GM10847 (cell line): ENCODE results near the gene TCTN1.

Experiments used
- POLR2A ChIP-seq: IDR thresholded peaks from 2 replicates; pipeline ENCODE4 v1.6.1; 2011; ENCODE audit not compliant: insufficient read length; ENCODE audit errors: extremely low read depth

TCTN1 gene

DNA sequence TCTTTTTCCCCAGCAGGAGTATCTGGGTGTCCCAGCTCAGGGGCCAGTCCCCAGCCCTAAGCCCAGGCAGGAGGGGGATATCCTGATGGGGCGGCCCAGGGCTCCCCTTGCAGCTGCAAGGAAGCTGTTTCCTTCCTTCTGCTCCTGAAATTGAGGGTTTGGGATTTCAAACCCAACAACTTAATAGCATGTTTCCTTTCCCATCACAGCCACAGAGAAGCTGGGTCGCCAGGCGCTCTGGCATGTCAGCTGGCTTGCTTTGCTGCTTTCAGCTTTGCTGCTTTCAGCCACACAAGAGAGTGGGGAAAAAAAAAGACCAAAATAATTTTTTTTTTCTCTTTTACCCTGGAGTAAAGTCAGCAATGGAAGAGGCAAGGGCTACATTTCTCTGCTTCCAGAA is 44.9 kb downstream of the TCTN1 start:
- no peak for TF ChIP-seq POLR2A

DNA sequence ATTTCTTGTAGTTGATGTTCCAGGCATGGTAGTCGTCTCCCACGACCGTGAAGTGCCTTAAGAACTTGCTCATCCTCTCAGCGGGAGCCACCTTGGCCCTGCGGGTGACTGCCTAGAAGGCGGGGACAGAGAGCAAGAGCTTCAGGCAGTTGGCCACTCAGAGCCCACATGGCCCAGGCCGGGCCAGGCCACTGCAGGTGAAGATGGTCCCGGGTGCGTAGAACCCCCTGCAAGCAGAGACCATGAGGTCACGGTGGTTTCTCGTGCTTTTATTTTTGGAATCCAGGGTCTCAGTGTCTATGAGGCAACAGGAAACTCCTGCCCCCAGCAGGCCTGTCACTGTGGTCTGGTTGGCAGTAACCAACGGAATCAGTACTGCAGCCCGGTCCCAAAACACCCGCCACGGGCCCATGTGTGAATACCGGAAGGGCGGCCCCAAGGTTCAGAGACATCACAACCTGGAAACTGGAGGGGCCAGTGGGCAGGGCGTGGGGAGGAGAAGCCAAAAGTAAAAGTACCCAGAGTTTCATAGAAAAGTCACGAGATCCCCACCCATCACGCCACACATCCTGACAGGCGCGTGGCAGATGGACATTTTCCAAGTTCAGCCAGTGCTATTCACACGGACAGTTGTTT is 47.5 kb downstream of the TCTN1 start:
- no peak for TF ChIP-seq POLR2A

GRCh38 chr12:110666892-110667291 is 53.0 kb downstream of the TCTN1 start:
- no peak for TF ChIP-seq POLR2A

DNA sequence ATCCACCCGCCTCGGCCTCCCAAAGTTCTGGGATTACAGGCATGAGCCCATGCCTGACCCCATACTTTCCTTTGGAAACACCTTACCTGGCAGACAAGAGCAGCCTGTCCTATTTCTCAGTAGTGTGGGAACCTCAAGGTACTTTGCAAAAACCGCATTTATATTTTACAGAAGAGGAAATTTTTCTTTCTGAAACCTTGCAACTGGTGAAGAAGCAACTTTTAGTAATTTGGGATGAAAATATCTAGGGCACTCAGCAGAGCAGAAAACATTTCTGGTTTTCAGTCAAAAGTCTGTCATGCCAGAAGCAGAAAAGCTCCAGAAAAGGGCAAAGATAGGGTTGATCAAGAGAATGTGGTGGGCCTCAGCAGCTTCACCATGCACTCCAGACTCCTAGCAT is 53.7 kb downstream of the TCTN1 start:
- no peak for TF ChIP-seq POLR2A

DNA sequence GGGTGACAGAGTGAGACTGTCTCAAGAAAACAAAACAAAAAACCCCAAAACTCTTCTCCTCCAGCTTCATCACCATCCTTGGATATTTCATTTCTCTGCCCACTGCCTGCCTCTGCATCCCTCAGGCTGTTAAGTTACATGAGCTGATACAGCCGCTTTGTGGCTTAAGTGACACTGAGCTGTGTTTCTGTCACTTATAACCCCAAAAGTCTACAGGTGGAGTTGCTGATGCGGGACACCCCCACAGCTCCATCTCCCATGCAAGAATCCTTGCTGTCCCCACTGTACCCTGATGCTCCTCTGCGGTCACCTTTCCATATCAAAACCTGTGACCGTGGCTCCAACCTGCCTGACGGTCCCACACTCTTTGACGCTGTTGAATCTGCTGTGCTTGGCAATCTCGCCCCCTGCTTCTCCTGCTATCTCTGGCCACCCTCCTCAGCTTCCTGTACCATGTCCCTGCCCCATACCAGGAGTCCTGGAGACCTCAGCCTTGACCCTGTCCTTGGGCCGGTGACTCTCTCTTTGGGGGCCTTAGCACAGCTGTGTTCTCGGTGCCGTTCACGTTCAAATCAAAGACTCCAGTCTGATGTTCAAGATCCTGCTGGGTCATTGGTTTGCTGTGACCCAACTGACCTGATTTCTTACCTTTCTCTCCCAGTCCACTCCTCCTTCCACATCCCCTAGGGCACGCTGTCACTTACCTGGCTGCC is 54.7 kb downstream of the TCTN1 start:
- peak; percentile 22 for TF ChIP-seq POLR2A

DNA sequence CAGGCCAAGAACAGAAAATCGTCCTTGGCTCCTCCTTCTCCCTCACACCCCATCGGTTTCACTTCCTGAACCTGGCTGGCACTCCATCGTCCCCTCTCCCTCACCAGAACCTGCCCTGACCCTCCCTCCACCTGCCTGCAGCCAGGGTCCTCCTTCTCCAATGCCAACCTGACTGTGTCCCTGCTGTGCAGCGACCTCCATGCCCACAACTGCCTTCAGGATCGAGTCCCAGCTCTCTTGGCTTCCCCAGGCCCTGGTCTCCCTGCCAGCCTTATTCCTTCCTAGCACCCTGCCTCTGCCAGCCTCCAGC is 55.2 kb downstream of the TCTN1 start:
- TF ChIP-seq POLR2A = no peak

GRCh38 chr12:110670161-110670701 is 56.3 kb downstream of the TCTN1 start:
- TF ChIP-seq POLR2A = no peak

- no peak for TF ChIP-seq POLR2A
Measured at GRCh38 chr12:110676171-110676570, 62.2 kb downstream of the TCTN1 start.

DNA sequence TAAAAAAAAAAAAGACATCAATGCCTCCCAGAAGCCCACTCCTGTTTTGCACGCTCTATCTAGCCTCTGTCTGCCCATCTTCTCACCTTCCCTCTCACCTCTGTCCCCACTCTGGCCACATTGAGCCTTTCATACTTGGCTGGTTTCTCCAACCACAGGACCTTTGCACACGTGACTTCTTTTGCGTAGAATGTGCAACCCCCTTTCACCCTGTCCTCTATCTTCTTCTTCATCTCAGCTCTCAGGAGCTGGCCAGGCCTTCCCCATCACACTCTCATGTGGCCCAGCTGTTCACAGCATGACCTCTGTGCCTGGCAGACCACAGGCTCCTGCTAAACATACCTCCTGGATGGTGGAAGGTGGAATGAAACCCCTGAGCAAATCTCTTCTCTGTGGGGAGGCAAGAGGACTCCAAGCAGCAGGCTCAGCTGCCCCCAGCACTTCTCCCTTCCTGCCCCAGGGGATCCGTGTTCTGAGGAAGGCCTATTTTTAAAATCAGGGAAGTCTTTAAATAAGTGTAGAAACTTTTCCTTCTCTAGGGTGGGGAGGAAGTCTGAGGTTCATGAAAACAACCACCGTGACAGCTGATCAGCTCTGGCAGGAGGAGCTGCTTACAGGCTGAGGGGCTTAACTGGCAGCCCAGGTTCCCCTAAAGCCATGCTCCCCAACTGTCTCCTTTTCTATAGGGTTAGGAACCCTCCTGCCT is 63.4 kb downstream of the TCTN1 start:
- no peak for TF ChIP-seq POLR2A

GRCh38 chr12:110677982-110678381 is 64.1 kb downstream of the TCTN1 start:
- TF ChIP-seq POLR2A = no peak

GRCh38 chr12:110679201-110679600 is 65.3 kb downstream of the TCTN1 start:
- no peak for TF ChIP-seq POLR2A

DNA sequence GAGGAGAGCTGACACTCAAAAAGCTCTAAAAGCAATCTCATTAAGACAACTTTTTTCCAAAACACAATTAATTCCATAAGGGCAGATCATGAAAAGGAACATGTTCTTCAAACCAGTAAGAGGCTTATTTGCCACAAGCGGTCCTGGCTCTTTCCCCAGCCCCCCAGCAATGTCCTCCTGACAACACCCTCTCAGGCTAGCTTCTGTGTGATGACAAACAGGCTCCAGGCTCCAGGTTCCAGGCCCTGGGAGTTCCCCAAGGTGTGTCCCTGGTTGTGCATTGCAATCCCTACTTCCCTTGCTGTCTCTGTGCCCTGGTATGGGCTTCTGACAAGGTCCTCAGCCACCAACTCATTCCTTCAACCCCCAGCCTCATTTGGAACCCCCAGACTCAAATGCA is 66.1 kb downstream of the TCTN1 start:
- no peak for TF ChIP-seq POLR2A

DNA sequence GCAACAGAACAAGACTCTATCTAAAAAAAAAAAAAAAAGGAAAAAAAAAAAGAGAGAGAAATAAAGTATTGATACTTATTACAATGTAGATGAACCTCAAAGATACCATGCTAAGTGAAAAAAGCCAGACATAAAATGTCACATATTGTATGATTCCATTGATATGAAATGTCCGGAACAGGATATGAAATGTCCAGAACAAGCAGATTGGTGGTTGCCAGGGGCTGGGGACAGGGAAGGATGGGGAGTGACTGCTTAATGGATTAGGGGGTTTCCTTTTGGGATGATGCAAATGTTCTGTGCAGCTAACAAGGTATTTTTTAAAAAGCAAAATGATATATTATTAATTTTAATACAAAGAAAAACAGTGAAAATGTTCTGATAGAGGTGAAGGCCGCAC is 70.0 kb downstream of the TCTN1 start:
- no peak for TF ChIP-seq POLR2A

DNA sequence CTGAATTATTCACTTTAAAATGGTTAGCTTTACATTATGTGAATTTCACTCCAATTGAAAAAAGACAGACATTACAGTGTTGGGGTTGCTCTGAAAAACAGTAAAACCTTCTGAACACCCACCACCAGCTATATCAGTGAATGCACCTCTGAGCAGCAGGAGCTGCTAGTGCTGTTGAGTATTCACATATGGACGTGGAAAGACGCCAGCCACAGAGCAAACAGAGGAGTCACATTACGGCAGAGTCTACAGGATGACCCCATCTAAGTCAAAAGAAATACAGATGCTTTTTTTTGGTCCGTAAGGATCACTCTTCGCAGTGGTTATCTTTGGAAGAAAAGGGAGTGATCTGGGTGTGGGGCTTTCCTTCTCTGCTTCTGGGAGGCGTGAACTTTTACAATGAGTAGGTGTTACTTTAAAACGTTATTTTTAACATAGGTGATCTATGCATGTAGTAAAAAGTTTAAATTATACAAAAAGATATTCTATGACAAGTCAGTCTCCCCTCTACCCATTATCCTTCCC is 70.4 kb downstream of the TCTN1 start:
- no peak for TF ChIP-seq POLR2A

GRCh38 chr12:110686294-110686903 is 72.5 kb downstream of the TCTN1 start:
- no peak for TF ChIP-seq POLR2A
